NCI-H2029 treated with DMSO at 0.1 percent for 48 hours (cell line): ENCODE results near the gene DYNC1LI1.

Experiments used
- DNase-seq: peaks from one replicate; lab custom pipeline; 2025; lab: John Stamatoyannopoulos, UW

Gene DYNC1LI1

DNA sequence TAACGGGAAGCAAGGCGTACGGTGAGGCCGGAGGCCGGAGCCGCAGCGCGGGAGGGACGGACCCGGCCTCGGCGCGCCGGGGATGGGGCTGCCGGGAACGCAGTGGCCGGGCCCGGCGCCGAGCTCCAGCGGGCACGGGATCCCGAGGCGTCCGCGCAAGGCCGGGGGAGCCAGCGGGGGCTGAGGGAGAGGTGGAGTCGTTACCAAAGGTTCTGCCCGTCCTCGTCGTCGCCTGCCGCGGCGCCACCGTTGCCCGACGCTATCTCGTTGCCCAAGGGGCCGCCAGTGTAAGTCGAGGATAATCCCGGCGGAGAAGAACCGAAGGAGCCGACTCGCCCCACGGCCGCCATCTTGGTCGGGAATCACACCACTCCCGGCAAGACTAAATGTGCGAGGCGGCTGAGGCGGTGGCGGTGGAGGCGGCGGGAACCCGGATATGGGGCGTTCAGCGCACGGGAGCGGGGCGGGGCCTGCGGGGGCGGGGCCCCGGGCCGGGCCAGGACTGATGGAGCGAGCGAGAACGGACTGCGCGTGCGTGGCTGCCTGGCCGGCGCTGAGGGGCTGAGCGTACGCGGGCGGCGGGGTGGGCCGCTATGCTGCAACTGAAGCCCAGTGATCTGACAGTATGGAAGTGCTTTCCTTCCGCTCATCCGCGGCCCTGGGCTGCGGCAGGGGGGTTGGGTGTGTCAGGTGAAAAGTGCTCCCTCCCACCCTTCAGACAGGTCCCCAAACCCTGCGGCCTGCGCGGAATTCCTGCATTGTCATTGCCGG is at the start of gene DYNC1LI1:
Gene DYNC1LI1, minus strand, starts transcription at position 438 of the 771 bp plus-strand sequence. Its CDS starts 88 bp downstream, at position 350.
- DNase-seq, result peak; percentile 84

DNA sequence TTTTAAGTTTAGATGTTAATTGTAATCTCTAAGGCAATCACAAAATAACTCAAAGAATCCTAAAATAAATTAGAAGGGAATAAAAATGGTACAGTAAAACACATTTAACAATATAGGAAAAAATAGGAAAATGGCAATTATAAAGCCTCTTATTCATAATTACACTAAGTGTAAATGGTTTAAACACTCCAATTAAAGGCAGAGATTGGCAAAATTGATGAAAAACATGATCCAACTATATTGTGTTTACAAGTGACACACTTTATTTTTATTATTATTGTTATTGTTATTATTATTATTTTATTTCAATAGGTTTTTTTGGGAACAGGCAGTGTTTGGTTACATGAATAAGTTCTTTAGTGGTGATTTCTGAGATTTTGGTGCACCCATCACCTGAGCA is 48.7 kb upstream of the DYNC1LI1 start:
- no peak for DNase-seq

DNA sequence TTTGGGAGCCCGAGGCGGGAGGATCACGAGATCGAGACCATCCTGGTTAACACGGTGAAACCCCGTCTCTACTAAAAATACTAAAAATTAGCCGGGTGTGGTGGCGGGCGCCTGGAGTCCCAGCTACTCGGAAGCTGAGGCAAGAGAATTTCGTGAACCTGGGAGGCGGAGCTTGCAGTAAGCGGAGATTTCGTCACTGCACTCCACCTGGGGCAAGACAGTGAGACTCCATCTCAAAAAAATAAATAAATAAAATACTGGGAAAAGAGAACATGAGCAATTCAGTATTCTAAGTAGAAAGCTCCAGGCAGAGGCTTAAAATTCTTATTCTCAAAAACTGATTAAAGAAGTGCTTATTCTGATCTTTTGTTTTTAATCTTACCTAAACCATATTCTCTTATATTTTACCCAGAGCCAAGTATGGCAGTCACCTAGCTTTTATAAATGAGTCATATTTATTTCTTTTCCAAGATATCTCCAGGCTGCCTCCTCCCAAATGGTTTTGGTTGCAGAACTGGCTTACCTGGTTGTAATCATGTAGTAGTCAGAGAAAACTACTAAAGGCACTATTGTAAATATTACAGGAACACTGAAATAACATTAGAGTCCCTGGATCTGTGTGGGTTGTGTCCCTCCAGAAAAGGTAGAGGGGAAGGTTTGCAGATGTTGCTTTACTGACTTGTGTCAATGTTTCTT is 45.8 kb upstream of the DYNC1LI1 start:
- no peak for DNase-seq

DNA sequence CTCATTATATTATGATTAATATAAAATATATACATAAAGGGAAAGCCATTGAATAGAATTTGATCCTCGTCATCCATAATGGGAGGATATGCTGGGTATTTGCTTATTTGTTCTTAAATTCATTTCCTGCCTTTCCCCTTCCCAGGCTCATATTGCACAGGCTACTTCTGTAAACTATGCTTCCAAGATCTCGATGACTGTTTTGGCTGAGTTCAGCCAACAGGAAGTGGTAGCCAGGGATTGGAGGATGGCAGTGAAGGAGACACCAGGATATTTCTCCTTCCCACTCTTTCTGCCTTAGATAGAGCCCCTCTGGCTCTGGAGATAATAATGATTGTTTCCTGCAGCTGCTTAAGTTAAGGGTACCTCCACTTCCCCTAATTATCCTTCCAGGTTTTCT is 44.3 kb upstream of the DYNC1LI1 start:
- peak; percentile 57 for DNase-seq

DNA sequence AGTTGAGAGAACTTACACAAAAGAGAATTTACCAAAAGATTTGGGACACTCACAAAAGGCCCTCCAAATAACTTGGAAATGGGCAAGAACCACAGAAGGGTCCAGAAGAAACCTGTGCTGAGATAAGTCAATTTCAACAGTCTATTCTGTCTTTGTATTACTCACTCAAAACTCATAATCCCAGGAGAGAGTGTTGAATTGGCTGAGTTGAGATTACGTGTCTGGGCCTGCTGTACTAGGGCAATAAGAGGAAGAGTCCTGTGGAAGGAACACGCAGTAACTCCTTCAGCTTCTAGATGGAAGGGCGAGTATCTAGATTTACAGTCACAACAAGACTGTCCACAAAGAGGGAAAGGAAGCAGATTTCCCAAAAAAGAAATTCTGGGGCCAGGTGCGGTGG is 42.5 kb upstream of the DYNC1LI1 start:
- no peak for DNase-seq

DNA sequence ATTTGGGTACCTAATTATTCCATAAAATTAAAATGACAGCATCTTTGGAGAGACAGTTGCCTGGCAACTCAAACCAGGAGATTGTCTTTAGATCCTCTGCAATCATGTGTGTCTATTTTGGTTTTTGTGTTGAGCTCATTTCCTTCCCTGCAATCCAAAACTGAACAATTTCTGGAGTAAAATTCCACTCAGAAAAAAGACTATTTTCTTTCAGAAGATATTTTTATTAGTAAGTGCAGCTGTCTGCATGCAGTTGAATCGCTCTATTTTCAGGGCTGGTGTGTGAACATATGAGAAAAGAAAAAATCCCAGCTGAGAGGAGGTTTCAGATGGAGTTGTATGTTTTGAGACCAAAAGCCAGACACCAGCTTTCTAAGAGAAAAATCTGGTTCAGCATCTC is 41.9 kb upstream of the DYNC1LI1 start:
- DNase-seq, result no peak

DNA sequence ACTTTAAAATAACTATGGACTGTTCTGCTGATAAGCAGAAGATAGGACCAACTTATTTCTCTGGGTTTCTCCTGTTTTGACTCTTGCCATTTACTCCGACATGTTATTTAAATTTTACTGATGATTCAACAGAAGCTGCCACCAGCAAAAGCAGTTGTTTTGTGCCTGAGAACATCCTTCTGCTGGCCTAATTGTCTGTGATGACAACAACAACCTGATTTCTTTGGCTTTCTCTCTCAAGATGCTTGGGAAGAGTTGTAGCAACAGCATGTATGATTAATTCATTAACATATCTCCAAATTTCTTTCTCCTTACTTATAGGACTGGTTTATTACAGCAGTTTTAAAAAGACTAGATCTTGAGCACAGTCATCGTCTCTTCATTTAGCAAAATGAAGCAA is 36.9 kb upstream of the DYNC1LI1 start:
- no peak for DNase-seq

DNA sequence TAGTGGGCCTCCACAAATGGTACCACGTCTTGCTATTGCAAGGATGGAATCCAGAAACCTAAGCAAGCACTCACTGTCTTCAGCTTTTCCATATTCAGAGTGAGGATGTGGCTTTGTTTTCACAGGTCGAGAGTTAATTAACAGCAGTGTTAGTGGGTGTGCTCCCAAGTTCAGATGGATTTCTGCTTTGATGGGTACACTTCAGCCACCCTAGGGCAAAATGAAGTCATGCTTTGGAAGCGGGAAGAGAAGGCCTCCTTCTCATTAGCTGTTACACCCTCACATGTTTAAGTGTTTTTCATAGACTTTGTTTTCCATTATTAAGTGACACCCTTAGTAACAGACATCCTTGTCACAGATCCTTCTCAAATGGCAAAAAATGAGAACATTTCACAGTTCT is 36.3 kb upstream of the DYNC1LI1 start:
- DNase-seq, result no peak

DNA sequence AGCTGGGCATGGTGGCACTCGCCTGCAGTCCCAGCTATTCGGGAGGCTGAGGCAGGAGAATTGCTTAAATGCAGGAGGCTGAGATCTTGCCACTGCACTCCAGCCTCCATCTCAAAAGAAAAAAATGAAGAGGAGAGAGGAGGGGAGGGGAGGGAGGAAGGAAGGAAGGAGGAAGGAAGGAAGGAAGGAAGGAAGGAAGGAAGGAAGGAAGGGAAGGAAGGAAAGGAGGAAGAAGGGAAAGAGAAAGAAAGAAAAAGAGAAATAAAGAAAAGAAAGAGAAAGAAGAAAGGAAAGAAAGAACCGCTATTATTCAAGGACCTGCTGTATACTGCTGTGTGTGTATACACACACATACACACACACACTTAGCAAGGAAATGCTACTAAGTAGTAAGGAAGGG is 35.6 kb upstream of the DYNC1LI1 start:
- DNase-seq, result no peak

DNA sequence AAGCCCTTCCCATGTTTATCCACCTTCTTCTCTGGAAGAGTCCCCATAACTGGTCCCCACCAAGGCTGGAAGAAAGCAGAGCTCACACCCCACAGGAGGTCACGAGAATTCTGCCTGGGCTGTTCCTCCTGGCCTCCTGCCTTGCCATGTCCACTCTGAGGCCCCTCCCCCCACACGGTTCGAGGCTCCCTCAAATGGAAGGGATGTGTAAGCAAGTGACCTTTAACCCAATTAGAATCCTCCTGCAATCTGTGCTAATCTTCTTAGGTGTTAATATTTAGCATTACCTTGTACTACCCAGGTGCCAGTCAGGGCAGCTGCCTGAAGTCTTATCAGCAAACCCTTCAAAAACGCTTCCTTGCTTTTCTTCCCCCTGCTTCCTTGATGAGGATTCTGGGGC is 32.4 kb upstream of the DYNC1LI1 start:
- DNase-seq, result no peak

DNA sequence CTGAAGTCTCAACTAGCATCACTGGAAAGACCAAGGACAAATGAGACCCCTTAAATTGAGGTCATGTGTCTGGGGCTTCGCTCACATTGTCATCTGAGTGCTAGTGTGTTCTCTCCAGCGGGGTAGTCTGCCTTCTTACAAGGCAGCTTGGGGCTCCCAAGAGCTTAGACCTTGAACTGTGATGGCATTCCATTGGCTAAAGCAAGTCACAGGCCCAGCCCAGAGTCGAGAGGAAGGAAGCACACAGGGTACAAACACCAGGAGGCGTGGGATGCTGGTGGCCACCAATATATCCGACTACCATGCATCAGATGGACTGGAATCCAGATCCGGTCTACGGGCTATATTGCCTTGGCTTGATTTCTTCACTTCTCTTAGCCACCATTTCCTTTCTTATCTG is 31.5 kb upstream of the DYNC1LI1 start:
- no peak for DNase-seq

DNA sequence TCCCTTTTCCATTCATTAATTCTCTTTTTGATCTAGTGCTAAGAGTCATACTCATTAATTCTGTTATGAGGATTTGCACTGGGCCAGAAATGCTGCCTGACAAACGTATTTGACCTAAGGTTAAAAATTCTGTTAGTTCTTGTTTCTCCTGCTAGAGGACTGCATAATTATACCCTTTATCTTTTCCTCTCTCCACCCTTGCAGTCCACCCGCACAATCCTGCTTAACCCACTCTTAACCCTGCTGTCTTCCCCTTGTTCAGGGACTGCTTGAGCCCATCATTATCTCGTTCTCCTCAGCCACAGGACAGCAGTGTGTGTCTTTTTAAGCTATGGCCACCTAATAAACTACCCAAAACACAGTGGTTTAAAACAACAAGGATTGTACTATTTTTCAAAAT is 31.1 kb upstream of the DYNC1LI1 start:
- DNase-seq, result no peak

DNA sequence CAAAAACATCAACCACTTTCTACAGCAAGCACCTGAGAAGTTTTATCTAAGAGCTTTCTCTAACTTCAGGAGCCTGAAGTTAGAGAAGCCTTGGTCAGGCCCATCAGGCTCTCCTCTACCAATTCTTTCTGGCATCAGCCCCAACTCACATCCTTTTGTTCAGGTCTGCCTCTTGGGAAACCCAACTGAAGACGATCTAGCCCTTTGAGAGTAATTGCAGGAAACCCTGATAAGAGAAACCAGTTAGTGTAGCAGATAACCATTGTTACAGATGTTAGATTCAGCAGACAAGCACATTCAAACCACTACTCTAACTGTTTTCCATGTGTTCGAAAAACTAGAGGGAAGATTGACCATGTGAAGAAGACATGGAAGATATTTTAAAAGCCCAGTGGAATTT is 27.0 kb upstream of the DYNC1LI1 start:
- DNase-seq, result no peak

DNA sequence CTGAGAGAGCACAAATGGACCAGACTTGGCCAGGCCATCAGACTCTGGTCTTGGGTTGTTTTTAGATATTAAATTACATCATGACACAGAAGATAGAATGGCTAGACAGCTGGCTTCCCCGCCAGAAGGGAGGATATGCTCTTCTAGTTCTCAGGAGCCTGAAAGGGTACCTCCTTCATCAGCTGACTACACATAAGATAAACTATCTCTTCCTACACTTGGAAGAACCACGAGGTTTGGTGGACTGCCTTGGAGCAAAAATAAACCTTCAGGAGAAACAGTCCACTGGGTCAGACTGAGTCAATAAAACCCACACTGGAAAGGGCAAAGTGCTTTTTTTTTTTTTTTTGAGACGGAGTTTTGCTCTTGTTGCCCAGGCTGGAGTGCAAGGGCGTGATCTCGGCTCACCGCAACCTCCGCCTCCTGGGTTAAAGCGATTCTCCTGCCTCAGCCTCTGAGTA is 26.3 kb upstream of the DYNC1LI1 start:
- DNase-seq, result no peak

DNA sequence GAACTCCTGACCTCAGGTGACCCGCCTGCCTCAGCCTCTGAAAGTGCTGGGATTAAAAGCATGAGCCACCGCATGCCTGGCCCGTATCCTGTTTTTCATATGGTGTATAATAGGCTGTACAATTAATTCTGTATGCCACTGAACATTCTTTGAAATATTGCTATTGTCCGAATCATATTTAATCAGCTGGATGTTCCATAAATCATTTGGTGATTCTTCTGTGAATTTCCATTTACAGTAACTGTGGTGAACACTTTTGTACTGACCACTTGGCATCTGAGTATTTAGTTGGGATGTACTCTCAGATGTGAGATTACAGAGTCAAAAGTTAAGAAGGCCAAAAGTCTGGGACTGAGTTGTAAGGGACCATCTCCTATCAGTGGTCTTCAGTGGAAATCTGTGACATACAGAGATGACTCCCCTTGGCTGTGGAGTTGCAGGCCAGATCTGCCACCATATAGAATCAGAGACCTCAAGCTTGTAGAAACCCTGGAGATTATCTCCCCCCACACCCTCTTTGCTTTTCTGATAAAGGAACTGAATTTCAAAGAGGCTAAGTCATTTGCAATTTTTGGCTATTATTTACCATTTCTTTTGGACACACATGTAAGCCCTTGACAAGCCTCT is 25.7 kb upstream of the DYNC1LI1 start:
- DNase-seq, result no peak

DNA sequence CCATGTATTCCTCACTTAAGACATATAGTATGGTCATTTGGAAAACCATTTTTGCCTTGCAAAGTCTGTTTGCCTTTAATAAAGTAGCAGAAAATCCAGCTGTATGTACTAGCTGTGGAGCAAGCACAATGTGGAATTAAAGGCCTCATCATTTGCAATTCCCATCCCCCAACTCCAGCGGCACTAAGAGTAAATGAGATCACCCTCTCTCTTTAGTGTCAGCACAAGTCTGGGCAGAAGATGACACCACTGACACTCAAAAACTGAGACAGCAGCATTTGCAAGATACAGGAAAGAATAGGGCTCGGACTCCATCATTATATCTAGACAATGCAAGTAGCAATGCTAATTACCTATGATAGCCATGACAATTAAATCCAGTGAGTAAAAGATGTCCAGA is 24.7 kb upstream of the DYNC1LI1 start:
- DNase-seq, result no peak

DNA sequence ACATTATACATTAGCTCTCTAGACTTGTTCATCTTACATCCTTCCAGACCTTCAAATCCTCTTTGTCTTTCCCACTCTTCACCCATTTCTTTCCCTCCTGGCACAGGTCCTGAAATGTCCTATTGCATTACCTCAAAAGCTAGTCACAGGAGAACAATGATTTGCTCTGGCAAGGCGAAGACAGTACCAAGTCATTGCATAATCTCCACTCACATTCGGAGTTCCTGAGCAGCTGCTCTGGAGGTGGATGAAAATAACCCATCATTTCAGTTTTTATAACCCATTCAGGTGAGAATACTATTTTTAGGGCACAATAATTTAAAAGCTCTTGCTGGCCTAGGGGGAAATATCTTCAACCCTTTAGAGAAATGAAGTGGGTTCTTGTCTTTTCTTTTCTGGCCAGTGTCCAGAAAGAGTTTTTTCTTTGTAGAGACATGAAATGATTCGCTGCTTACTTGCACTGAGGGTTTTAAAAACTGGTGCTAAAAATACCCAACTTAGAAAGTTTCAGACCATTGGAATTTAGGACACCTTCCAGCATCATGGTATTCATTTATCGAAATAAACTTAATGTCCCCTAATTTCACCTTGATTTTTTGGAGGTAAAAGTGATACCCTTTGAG is 23.4 kb upstream of the DYNC1LI1 start:
- no peak for DNase-seq

DNA sequence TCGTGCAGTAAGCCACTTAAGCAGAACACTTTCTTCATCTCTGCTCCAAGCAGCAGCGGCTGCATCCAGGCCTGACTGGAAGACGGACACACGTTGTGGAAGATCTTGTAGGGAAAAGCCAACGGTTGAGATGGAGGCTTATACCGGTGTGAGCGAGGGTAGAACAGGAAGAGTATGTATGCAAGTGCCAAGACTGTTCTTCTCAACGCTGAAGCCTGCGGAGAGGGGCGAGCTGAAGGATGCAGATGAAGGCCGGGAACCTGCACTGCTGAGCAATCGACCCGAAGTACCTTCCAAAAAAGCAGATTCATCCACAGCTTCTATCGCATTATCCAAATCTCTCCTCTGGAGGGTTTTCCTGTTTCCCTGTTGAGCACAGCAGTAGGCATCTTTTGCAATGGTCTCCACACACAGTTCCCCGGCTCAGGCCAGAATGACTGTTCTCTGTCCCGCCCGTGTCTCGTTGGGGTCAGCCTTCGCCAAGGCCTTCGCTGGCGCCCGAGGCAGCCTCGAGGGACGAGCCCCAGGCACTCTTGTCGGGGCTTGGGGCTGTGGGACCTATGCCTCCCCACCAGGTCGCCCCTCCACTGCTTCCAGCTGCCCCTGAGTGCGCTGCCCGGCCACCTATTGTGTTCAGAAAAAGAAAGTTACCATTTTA is 22.2 kb upstream of the DYNC1LI1 start:
- no peak for DNase-seq

DNA sequence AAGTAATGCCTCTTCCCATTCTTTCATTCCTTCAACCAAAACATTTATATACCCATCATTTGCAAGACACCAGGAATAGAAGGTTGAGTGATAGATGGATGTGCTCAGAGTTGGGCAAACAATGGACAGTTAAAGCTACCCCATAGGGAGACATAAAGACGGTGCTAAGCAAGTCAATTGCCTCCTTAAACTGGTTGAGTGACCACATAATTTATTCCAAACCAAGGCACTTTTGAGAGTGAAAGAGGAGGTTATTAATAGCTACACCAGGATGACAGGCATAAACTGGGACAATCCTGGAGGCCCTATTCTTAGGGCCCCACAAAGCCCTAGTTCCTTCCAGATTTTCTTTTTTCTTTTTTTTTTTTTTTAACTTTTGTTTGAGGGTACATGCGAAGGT is 21.4 kb upstream of the DYNC1LI1 start:
- DNase-seq, result no peak

DNA sequence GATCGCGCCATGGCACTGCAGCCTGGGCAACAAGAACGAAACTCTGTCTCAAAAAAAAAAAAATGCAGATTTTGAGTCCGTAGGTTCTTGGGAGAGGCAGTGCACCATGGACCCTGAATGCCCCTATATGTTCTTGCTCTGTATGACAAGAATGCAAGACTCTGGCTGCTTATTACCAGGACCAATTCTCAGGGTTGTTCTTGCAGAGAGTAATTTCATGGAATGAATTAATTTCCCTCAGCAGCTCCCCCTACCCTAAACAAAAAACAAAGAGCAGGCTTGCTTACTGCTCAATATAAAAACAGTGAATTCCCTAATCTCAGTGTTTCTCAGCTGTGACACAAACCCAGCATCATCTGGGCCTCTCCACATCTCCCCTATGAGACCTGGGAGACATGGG is 20.5 kb upstream of the DYNC1LI1 start:
- no peak for DNase-seq

DNA sequence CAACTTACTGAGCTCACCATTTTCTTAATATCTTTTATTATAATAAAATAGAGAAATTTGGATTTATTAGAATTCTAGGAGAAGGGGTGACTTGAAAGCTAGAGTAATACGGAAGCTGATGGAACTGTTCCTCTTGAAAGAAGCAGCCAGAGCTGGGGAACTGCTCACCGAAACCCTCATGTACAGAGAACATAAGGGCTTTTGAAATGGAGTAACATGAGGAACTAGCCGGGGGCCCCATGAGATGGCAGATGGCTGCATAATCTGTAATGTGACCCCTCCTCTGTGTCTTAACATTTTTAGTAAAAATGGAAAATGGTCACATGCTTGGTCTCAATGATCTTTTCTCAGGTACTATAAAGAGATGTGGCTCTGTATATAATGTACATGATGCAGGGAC is 15.7 kb upstream of the DYNC1LI1 start:
- DNase-seq, result no peak

DNA sequence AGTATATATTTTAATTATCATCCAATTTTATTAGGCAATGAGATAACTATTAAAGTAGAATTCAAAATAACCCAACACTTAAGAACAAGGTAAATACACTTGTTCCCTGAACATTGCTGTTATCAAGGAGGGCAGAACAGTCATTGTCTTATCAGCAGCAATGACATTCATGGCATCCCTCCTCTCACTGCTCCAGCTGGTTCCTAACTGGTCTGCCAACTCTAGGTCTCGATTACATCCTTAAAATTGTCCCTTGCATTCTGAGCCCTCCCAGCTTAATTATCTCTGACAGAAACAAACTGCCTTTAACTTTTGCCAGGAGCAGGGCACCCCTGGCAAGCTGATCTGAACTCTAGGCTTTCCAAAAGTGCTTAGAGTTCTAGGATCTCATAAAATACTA is 14.0 kb upstream of the DYNC1LI1 start:
- peak; percentile 73 for DNase-seq
